ENCODE measurements around the gene HCRTR1.

- TF ChIP-seq, protein P1, sequence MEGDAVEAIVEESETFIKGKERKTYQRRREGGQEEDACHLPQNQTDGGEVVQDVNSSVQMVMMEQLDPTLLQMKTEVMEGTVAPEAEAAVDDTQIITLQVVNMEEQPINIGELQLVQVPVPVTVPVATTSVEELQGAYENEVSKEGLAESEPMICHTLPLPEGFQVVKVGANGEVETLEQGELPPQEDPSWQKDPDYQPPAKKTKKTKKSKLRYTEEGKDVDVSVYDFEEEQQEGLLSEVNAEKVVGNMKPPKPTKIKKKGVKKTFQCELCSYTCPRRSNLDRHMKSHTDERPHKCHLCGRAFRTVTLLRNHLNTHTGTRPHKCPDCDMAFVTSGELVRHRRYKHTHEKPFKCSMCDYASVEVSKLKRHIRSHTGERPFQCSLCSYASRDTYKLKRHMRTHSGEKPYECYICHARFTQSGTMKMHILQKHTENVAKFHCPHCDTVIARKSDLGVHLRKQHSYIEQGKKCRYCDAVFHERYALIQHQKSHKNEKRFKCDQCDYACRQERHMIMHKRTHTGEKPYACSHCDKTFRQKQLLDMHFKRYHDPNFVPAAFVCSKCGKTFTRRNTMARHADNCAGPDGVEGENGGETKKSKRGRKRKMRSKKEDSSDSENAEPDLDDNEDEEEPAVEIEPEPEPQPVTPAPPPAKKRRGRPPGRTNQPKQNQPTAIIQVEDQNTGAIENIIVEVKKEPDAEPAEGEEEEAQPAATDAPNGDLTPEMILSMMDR (IDR thresholded peaks at IDR 0.05), result no peak
- TF ChIP-seq ZFX (IDR thresholded peaks at IDR 0.05; ENCODE audit: borderline replicate concordance), result no peak
These were observed 28.6 kb upstream of the HCRTR1 start for GRCh38 chr1:31588751-31589515.
